AG10803 (cell line): ENCODE measurements around the gene ADAMTS9.

ENCODE experiments used
- DNase-seq: peaks from one replicate; pipeline ENCODE4 v3.0.0; 2010; ENCODE audit warnings: low read depth
- H3K4me3 ChIP-seq: 2 replicates; pipeline ENCODE4 v1.5.1; 2011; ENCODE audit warnings: mild to moderate bottlenecking, low read length, control low read depth
- CTCF ChIP-seq: conservative IDR thresholded peaks from 2 replicates; pipeline ENCODE4 v1.5.1; 2011; ENCODE audit warnings: mild to moderate bottlenecking, low read length, control low read depth, inconsistent platforms

The ADAMTS9 gene

GRCh38 chr3:64653101-64653500 is 34.7 kb downstream of the ADAMTS9 start:
- no peak overlapping the region for H3K4me3 ChIP-seq
- no peak for TF ChIP-seq CTCF
- no peak for DNase-seq

GRCh38 chr3:64651741-64652241 is 36.0 kb downstream of the ADAMTS9 start:
- peak; percentile 17; the same call in 1 of the 2 replicates for TF ChIP-seq CTCF
- no peak overlapping the region for H3K4me3 ChIP-seq
- peak; percentile 80 for DNase-seq

- DNase-seq, result peak; percentile 9
- H3K4me3 ChIP-seq, result no peak overlapping the region
- TF ChIP-seq CTCF, result no peak; the same call in 1 of the 2 replicates
Measured at GRCh38 chr3:64651303-64651702, 36.5 kb downstream of the ADAMTS9 start.

GRCh38 chr3:64650715-64651114 is 37.1 kb downstream of the ADAMTS9 start:
- peak; percentile 90 for DNase-seq
- TF ChIP-seq CTCF, result no peak

GRCh38 chr3:64650096-64650622 is 37.6 kb downstream of the ADAMTS9 start:
- no peak for TF ChIP-seq CTCF
- DNase-seq, result no peak
- H3K4me3 ChIP-seq, result no peak overlapping the region

More at GRCh38 chr3:64650715-64651114, 37.1 kb downstream of the ADAMTS9 start:
- H3K4me3 ChIP-seq, result no peak overlapping the region

- no peak overlapping the region for H3K4me3 ChIP-seq
- TF ChIP-seq CTCF, result no peak
- DNase-seq, result no peak
Measured at GRCh38 chr3:64648927-64649906, 38.6 kb downstream of the ADAMTS9 start.

- H3K4me3 ChIP-seq, result no peak overlapping the region
- DNase-seq, result no peak
- TF ChIP-seq CTCF, result no peak
Measured at GRCh38 chr3:64647825-64648224, 40.0 kb downstream of the ADAMTS9 start.
